Fibroblast of pulmonary artery (primary cell): ENCODE results near the gene TMEM144.

ENCODE experiments used
- DNase-seq: peaks from one replicate; pipeline ENCODE4 v3.0.0-alpha.2; 2010; ENCODE audit warnings: low read depth
- H3K4me3 ChIP-seq: replicated peaks from 2 replicates; pipeline ENCODE4 v1.5.1; 2011; ENCODE audit warnings: low read depth, mild to moderate bottlenecking, control low read depth, low read length, moderate library complexity
- CTCF ChIP-seq: IDR thresholded peaks from 2 replicates; pipeline ENCODE4 v1.5.1; 2011; ENCODE audit warnings: mild to moderate bottlenecking, control low read depth, low read length, inconsistent platforms; ENCODE audit errors: missing control alignments

TMEM144 gene

GRCh38 chr4:158176776-158177175 lies 33.5 kb upstream of the TMEM144 start:
- no peak for DNase-seq
- no peak overlapping the region for H3K4me3 ChIP-seq
- TF ChIP-seq CTCF, result no peak

GRCh38 chr4:158179465-158179864 lies 30.8 kb upstream of the TMEM144 start:
- no peak for DNase-seq
- no peak overlapping the region for H3K4me3 ChIP-seq
- no peak for TF ChIP-seq CTCF

GRCh38 chr4:158181906-158182305 lies 28.4 kb upstream of the TMEM144 start:
- no peak for TF ChIP-seq CTCF
- DNase-seq, result no peak
- H3K4me3 ChIP-seq, result no peak overlapping the region

DNA sequence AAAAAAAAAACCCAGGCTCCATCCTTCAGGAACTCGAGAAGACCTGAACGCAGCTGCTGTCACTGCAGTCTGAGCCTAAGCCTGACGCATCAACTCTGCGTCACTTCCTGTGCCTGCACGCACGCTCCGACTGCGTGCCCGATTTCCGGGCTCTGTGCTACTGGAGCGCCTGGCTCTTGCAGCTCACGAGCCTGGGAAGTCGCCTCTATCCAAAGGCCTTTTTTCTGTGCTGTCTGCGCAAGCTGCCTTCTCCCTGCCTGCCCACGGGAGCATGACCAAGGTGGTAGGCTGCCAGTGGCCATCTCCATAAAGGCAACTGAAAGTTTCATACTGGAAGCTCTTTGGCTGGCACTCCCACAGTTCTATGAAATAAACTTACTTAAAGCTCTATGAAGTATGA lies 27.6 kb upstream of the TMEM144 start:
- H3K4me3 ChIP-seq, result no peak overlapping the region
- no peak for TF ChIP-seq CTCF
- no peak for DNase-seq

DNA sequence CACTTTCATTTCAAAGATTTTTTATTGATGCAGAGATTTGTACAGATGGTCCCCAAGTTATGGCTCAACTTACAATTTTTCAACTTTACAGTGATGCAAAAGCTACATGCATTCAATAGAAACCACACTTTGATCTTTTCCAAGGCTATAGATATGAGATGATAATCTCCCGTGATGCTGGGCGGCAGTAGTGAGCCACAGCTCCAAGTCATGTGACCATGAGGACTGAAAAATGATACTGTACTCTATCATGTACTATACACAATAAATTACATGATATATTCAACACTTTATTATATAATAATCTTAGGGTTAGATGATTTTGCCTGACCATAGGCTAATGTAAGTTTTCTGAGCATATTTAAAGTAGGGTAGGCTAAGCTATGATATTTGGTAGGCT lies 23.5 kb upstream of the TMEM144 start:
- no peak for TF ChIP-seq CTCF
- no peak for DNase-seq
- no peak overlapping the region for H3K4me3 ChIP-seq

DNA sequence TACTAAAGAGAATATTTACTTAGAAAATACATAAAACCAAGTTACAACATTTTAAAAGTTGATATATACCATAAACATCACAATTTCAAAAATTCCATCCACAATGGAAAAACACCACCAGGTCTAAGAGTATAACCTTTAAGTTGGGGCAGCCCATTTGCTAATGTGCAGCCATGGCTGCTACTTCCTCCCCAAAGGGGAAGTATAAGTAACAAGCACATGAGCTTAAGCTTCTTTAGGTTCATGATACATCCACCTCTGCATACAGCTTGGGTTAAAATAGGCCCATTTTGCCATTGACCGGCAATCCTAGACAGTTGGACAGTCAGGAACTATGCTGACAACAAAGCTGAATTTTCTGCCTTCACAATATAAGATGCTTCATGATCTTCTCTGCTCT lies 20.9 kb upstream of the TMEM144 start:
- no peak for DNase-seq
- no peak overlapping the region for H3K4me3 ChIP-seq
- TF ChIP-seq CTCF, result no peak

- no peak for TF ChIP-seq CTCF
- no peak for DNase-seq
- H3K4me3 ChIP-seq, result no peak overlapping the region
Measured at GRCh38 chr4:158190718-158191117, 19.6 kb upstream of the TMEM144 start.
